ENCODE measurements around the gene CADPS.

CADPS gene

DNA sequence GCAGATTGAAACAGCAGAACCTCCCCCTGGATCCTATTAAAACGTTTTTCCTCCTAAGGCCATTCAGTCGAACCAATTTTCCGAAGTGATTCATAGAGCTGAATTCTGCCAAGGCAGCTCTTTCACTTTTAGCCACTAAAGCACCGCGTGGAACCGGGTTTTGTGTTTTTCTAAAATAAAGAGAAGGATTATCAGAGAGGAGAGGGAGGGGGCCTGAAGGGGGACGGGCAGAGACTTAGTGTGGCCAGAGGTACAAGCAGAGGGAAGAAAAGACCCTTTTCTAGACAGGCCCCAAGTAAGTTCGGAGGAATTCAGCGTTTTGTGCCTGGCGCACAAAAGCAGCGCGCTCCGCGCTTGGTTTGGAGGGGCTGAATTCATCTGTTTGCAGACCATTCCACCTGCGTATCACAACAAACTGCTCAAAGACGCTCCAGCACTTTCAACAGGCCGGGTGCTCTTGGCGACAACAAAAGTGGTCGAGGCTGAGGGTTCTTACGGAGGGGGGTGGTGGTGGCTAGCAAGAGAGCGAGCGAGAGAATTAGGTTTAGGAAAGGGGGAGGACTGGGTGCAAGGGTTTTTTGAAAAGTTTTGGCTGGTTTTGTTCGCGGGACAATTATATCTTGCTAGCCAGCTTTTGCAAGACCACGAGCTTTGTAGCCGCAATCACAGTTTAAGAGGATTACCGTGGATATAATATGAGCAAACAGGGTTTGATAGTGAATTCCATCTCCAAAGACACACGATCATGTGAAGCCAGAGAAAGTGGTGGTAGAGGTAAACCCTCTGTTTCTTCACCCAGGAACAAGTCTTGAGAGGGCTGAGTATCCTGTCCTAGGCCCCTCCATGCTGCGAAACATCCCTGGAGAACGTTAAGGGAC, 500.6 kb downstream of the CADPS start:
- DNase-seq (ENCODE audit: low read depth) = no peak

DNA sequence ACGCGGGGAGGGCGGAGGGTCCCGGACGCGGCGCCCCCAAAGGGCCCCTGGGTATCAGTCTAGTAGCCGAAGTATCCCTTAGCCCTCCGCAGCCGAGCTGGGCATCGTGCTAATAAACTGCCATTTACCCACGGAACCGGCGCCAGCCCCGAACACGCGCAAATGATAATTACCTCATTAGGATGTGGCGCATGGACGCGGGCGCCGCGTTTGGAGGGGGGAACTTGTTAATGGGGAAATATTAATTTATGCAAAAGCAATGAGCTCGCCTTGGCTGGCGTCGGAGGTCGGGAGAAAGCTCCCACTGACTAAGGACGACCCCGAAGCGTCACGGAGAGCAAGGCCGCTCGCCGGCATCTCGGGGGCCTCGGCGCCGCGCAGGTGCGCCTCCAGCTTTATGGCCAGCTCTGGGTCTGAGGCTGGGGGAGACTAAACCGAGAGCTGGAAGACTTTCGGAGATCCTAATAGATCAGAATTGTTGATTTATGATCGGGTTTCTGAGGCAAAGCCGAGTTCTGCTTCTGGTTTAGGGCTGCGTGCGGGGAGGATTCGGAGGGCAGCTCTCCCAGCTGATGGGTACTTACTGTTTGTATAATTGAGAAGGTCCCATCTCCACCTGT, 501.4 kb downstream of the CADPS start:
- DNase-seq (ENCODE audit: low read depth) = no peak

DNA sequence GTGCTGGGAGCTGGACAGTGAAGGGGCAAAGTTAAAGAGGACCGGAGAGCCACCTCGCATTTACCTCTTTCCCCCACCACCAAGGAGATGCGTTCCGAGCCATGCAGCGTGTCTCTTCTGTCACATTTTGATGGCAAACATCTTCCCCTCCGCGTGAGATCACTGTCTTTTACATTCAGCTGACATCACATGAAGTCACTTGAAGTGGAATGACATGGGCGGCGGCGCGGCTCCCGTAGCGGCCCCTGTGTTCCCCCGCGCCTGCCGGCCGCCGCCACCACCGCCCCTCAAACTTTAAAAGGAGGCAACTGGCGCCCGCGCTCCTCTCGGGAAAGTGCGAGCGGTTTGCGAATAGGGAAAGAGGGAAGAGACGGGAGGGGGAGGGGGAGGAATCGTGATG, 502.0 kb downstream of the CADPS start, which contains the start of gene FEZF2:
Gene FEZF2, minus strand, starts transcription at position 336 of the 400 bp plus-strand sequence. CDS start 682 bp downstream, outside the sequence.
- no peak for DNase-seq (ENCODE audit: low read depth)

DNA sequence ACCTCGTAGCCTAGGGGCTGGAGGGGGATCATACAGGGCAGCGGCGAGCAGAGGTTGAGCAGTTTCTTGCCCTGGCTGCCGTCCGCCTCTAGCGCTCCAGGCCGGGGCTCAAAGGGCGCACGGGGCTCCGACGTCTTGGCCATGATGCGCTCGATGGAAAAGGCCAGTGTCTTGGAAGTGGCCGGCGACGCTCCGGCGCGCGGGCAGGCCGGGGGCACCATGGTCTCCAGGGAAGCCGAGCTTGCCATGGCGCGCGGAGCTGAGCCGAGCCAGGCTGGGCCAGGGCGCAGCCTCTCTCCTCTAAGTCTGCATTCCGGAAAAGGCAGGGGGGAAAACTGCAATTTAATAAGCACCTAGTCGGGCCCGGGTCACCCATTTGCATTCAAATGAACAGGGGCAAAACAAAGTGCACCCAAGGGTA, 502.6 kb downstream of the CADPS start:
- no peak for DNase-seq (ENCODE audit: low read depth)

DNA sequence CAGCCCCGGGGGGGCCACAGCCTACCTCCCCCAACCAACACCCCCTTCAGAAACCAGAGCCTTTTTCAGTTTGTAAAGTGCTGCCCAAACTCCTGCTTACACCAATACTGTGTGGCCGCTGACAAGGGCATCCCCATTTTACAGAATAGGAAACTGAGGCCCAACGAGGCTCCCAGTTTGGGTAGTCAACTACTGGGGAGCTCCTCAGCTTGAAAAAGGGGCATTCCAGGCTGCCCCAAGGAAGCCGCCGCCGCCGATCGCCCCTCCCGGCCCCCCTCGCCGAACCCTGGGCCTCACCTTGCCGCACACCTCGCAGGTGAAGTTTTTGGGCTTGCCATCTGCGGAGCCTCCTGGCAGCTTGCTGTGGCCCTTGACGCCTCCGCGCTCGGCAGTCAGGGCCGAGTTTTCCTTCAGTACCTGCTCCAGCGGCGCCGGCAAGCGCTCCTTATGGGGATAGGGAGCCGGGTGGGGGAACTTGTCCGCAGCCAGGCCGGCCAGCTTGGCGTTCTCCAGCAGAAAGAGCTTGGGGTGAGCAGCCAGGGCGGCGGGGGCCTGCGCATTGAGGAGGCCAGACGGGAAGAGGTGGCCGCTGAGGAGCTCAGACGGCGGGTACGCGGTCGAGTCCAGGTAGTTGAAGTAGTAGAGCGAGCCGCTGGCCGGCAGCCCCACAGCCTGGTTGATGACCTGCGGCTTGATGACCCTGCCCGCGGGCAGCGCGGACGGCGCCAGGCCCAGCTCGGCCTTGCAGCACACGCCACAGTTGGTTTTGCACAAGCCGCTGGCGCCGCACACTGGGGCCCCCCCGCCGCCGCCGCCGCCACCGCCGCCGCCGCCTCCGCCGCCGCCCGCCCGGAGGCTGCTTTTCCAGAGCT, 503.3 kb downstream of the CADPS start:
- DNase-seq (ENCODE audit: low read depth) = no peak

DNA sequence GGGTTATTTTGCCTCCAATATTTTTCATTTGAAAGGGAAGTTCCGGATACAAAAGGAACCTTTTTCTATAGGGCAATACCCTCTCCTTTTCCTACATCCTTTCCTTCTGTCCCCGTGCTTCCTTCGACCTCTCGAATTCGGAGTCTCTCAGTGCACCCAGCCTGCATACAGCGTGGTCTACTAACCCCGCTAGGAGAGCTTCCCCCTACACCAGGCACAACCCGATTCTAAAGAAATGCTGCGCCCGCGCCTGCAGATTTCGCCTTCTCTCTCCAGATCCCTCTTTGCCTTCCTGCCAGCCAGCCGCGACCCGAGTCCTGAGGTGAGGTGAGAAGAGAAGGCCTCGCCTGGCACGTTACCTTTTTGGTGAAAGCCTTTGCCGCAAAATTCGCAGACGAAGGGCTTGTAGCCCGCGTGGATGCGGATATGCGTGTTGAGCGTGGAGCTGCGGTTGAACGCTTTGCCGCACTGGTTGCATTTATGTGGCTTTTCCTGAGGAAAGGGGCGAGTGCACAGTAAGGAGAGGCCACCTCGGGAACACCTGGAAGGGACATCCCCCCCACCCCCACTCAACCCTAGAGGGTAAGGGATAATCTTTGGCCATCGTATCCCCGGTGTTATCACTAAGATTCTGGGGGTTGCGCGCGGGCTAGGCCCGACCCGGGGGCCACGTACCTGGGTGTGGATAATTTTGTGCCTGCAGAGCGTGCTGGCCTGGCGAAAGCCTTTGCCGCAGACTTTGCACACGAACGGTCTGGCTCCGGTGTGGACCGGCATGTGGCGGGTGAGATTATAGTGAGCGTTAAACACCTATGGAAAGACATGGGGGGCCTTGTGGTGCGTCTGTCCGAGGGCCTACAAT, 504.1 kb downstream of the CADPS start:
- DNase-seq (ENCODE audit: low read depth) = no peak

DNA sequence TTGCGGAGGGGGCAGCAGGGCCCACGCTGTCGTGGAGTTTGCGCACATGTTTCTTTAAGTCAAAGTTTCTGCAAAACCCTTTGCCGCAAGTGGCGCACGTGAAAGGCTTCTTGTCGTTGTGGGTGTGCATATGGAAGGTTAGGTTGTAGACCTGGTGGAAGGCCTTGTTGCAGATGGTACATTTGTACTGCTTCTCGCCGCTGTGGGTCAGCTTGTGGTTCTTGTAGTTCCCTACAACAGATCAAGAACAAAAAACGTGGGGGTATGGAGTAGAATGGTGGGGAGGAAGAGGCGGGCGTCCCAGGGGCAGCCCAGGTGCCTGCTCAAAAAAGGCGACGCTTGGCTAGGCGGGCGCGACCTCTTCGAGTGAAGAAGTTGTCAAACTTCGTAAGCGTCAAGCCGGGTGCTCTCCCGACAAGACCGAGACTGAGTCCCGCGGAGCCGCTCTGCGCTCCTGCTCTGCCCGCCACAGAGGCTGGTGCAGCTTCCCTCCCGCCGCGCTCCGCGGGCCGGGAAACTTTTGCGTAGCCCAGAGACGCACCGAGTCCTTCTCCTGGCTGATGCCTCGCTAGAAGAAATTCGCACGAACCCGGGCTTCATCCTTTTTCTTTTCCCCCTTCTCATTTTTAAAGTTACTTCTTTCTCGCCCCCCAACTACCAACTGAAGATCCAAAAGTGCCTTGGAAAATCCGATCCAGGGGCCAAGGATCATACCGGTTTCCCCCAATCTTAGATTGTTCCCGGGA, 504.9 kb downstream of the CADPS start:
- no peak for DNase-seq (ENCODE audit: low read depth)

DNA sequence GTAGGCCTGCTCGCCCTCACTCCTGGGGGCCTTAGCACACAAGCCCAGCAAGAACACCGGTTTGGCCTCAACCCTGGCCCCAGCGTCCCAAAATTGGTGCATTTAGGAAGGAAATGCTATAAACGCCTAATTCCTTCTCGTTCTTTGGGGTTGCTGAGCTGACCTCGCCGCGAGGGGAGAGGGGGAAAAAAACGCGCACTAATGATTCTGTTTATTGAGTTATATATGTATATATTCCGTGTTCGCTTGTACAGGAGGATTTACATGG, 505.8 kb downstream of the CADPS start:
- no peak for DNase-seq (ENCODE audit: low read depth)

DNA sequence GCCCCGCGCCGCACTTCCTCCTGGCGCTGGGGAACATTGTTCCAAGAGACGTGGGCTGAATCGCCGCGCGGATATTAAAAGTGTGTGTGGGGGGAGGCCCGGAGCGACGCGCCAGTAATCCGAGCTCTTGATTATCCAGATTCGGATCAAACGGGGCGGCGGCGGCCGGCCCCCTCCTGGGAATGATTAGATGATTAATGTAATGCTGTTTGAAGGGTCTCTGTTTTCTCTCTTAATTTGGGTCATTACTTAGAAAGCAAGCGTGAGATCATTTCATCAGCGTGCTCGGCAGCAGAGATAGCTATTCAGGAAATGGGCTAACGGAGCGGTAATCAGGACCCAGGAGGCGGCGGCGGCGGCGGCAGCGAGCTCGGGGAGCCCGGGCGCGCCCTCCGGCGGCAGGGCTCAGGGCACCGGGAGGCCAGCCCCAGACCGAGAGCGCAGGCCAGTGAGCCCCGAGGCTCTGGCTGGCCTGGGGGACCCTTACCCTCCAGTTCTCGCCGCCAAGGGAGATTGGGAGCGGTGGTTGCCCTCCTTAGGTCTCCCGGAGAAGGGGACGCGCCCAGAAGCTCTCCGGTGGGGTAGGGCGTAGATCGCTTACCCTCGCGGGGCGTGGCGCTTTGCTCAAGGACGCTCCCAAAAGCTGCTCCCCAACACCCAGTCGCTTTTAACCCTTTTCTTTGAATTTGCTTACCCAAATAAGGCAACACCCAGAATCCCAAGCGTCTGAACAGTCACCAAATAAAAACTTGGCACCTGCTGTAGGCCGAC, 506.3 kb downstream of the CADPS start:
- no peak for DNase-seq (ENCODE audit: low read depth)

DNA sequence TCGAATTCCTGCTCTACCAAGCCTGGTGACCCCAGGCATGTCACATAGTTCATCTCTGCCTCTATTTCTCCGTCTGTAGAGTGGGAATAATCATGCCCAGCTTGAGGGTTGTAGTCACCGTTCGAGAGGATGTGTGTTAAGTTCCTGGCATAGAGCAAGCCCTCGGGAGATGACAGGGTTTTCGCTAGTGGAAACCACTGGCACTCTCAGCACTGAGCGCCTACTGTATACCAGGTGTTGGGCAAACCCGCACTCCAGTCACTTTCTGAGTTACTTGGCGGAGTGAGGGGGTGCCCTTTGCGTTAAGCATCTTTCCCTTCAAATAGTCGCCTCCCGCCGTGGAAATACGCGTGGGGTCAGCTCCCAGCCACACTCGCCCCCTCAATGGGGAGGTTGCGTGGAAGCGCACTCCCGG, 506.9 kb downstream of the CADPS start:
- DNase-seq (ENCODE audit: low read depth) = no peak

DNA sequence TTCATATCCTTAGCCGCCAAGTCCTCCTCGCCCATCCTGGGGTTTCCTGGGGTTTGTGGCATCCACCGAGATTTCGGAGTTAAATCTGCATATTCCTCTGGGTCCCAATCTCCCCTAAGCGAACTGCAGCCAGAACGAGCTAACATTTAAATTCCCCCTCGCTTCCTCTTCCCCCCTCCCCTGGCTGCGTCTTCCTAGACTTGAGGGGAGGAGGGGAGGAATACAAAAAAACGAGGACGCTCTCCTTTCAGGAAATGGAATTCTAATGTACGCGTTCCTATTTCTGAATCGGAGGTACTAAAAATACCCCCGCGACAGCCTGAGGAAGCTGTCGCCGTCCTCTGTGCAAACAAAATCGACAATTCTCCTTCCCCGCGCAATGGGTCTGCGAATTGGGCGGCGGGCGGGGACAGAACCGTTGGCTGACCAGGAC, 507.4 kb downstream of the CADPS start:
- DNase-seq (ENCODE audit: low read depth) = no peak

DNA sequence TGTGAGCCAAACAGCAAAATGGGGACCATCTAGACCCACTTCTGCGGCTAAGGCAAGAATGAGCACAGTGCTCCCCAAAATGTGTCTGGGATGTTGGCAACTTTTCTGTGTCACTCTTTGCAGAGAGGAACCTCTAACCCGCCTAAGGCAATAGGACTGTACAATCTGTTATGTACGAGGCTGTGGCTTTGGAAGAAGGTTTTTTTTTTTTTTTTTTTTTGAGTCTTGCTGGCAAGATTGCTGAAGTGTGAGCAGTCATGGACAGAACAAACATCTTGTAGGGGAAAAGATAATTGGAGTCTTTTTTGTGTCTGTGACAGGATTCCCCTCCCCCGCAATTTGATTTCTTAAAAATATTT, 509.1 kb downstream of the CADPS start:
- no peak for DNase-seq (ENCODE audit: low read depth)

DNA sequence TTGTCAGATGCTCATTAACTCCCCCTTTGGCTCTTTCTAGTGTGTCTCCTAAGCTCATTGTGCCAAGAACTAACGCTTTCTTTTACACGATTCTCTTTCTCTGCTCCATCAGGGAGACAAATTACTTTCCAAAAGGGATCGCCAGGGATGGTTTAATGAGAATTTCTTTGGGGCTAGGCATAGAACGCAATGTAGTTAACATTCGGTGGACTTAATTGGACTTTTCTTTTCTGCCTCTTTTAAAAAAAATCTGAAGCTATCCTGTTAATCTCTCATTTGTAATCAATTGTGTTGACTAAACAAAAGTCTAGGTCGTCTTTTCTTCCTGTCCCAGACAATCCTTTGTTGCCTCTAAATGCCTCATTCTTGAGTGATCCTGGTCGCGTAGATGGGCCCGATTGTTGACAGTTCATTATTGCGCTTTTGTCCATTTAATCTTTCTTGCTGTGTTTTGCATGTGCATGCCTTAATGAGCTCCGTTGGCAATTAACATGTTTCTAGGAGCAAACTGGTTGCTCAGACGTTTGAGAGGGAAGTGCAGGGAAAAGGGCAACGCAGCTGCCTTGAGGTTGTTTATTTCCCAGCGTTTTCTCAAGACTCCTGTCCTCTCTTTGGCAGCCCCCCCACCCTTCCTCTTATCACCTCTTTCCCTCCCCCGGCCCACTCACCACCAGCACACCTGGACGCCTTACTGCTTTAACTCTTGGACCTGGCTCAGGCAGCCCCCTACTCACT, 509.7 kb downstream of the CADPS start:
- no peak for DNase-seq (ENCODE audit: low read depth)

DNA sequence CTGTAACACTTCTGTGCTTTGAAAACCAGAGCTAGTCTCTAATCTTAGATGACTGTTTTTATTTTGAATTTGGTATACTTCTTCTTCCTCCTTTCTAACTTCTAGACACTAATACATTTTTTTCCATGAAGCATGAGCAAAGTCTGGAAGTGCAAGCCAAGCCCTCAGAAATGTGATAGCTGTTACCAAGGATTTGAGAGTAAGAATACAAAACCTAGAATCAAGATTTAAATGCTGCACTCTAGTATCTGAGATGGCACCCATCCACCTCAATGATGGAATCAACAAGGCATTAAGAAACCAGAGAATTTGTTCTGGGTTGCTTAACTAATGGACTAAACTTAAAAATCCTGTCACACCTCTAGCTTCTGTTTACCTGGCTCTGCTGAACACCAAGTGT, 511.0 kb downstream of the CADPS start:
- no peak for DNase-seq (ENCODE audit: low read depth)

DNA sequence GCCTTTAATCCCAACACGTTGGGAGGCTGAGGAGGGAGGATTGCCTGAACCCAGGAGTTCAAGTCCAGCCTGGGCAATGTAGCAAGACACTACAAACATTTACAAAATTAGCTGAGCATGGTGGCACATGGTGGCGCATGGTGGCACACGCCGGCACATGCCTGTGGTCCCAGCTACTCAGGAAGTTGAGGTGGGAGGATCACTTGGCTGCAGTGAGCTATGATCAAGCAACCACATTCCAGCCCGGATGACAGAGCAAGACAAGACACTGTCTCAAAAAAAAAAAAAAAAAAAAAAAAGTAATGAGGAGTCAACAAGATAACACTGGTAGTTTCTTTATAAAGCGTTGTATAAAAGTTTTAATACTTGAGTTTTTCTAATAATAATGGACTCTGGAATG, 511.9 kb downstream of the CADPS start:
- DNase-seq (ENCODE audit: low read depth) = no peak

DNA sequence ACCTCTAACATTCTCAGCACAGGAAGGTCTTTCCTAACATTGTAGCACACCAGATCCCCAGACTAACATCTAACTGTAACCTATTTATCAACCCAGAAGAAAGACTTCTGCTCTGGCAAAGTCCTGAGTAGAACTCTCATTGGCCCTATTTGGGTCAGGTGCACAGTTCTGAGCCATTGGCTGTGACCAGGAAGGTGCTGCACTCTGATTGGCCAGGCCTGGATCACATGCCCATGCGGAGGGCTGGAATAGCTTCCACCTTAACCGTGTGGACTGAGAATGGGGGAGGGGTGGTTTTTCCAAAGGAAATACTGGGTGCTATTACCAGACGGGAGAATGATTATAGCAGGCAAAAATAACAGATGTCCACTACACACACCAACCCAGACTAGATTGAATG, 513.4 kb downstream of the CADPS start:
- DNase-seq (ENCODE audit: low read depth) = no peak

DNA sequence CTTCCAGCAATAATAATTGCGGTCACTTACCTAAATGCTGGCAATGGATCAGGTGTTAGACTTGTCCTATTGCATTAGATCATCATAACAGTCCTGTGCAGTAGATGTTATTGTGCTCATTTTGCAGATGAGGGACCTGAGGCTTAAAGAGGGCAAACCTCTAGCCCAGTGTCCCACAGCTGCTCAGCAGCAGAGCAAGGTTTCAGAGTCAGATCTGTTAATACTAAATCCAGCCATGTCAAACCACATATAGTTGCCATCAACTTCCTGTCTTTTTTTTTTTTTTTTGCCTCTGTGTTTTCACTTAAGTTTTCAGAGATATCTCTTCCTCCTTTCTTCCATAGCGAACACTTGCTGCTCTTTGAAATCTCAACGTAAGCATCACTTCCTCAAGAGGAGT, 514.0 kb downstream of the CADPS start:
- DNase-seq (ENCODE audit: low read depth) = no peak

DNA sequence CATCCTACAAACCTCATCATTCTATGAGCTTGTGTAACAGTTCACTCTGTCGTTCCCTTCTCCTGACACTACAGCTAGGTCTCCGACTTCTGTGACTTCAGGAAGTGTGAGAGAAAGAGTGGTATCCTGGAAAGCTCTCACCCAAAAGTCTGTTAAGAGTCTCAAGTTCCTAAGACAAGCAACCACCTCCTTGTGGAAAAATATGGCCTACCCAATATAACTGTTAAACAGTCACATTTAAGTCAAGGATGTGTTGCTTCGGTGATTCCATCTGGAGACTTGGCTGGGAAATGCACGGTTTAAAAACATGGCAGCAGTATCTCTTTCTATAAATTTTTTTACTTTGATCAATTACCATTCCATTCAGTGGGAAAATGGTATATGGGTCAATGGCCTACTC, 515.7 kb downstream of the CADPS start:
- no peak for DNase-seq (ENCODE audit: low read depth)

DNA sequence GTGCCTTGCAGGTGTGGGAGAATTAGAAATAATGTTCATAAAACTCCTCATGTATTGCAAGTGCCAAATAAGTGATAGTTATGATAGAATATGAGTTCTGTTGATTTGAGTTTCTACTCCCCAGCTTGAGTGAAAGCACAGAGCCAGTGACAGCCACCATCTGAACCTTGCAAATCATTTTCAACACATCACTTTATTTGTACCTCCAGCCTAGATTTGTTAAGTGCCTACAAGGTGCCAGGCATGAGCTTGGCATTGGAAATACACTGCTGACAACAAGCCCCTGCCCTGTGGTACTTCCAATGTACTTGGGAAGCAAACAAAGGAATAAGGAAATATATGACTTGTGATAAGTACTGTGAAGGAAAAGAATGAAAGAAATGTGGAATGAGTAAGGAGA, 518.9 kb downstream of the CADPS start:
- DNase-seq (ENCODE audit: low read depth) = no peak

DNA sequence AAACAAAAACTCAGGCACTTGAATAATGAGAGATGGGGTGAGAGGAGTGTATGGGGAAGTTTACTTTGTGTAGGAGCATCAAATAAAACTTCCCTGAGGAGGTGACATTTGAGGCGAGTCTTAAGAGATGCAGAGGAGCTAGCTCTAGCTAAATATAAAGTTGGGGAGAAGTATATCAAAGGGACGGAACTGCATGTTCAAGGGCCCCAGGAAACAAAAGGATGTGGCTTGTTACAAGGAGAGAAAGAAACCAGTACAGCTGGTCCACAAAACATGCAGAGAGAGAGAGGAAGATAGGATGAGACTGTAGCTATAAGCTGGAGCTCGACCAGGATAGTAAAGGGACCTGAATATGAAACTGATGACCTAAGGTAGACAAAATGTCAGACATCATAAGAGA, 519.5 kb downstream of the CADPS start:
- DNase-seq (ENCODE audit: low read depth) = no peak

Data from T follicular helper cell (primary cell).